DMS53 treated with DMSO at 0.1 percent for 48 hours (cell line): ENCODE data around the gene CPM.

Experiments
- DNase-seq: peaks from one replicate; lab custom pipeline; 2025; ENCODE audit not compliant: unreplicated experiment; lab: John Stamatoyannopoulos, UW

The CPM gene

DNA sequence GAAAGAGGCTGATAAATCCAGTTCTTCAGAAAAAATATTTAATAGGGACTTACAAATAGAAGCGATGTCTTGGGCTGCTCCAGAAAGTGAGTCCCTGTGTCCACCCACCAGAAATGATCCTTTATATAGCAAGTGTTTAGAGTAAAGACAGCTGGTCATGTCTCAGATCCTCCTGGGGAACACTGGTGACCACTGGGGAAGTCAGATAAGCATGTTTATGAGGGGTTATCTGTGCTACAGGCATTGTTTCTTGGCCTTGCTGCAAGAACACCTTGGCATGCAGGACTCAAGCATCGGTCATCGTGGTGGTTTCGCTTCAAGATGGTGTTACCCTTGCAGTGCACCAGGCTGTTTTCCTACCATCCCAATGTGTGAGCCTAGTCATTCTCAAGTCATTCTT, 27.2 kb downstream of the CPM start:
- no peak for DNase-seq

DNA sequence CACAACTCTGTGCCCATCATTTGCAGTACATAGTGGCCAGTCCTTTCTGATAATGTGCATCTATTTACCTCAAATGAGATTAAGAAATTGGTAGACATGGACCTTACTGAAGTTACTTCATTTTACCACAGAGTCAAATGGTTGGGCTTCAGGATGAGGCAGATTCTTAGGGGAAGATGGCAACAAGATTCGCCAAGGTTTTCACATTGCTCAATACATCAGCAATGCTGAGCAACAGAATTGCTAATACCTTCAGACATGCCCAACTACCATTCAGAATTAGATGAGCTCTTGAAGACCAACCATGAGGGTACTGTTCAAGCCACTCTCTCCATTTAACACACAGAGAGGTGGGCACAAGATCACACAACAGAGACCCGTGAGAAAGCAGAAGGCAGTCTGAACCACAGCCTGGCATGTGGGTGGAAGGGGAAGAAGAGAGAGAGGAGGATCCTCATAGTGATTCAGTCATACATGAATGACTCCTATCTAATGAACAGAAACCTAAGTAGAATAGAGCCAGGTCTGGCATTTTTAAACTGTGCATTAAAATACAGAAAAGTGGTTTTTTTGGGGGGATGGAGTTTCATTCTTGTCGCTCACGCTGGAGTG, 28.5 kb downstream of the CPM start:
- no peak for DNase-seq

DNA sequence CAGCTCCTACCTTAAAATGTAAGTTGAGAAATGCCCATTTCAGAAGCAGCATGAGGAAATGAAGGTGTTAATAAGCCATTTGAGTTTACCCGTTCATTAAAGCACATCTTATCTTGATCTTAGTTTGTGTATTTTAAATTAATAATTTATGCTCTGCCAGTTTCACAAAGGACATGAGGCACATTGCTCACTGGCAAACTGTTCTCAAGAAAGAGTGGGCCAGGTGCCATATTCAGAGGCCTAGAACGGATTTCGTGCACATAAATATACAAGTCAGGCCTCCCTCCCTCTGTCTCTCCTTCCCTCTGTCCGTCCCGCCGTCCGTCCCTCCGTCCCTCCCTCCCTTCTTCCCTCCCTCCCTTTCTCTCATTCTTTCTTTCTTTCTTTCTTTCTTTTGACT, 29.5 kb downstream of the CPM start:
- no peak for DNase-seq

DNA sequence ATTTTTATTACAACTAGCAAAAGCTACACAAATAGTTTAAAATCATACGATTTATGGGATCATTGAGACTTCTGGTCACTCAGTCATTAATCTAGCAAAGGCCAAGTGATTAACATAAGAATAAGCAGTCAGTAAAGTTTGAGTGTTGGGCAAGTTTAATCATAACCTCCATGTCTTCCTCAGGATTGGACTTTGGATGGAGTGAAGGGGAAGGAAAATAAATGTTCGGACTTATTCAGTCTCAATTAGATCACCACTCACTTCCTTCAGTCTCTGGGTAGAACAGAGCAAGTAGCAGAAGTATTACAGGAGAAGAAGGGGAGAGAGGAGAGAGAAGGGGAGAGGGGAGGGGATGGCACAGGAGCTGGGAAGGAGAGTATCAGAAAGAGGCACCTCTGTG, 31.4 kb downstream of the CPM start:
- DNase-seq: no peak

DNA sequence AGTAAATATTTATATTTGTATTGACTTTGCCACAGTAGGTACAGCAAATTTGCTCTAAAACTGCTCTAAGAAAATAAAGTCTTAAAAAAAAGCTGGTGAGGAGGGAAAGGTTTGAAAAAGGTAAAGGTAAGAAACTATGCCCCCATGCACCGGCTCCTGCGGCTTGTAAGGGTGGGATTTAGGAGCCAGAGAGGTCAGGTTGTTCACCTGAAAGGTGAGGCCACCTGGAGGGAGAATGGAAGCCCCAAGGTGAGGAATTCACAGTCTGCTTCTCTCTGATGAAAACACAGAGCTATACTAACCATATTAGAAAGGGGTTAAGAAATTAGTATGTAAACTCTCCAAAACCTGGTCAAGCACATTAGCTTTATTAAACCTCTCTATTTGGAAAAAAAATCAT, 31.8 kb downstream of the CPM start:
- no peak for DNase-seq

DNA sequence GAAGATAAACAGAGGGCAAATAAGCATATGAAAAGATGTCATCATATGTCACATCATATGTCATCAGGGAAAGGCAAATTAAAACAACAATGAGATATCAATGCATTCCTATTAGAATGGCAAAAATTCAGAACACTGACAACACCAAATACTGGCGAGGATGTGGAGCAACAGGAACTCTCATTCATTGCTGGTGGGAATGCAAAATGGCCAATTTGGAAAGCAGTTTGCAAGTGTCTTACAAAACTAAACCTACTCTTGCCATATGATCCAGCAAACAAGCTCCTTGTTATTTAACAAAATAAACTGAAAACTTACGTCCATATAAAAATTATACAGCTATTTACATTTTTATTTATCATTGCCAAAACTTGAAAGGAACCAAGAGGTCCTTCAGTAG, 32.7 kb downstream of the CPM start:
- no peak for DNase-seq

DNA sequence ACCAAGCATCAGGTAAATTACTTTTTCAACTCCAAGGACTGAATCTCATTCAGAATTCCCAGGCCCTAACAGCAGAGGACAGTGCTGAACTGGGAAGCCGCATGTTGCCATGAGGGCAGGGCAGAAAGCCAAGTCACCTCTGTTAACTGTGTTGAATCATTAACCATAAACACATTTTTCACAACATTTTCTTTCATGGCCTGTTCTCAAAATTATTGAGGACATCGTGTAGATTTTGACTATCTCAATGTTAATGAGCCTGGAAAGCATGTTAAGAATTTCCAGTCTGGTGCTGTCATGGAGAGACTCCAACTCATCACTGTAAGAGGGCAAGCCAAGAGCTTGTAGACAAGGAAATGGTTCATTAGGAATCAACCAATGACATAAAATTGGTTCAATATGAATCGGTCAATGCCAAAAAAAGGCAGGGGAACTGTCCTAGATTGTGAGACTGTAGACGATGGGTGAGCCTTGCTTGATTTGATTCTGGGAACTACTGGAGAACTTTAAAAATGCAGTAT, 33.7 kb downstream of the CPM start:
- peak; percentile 35 for DNase-seq

DNA sequence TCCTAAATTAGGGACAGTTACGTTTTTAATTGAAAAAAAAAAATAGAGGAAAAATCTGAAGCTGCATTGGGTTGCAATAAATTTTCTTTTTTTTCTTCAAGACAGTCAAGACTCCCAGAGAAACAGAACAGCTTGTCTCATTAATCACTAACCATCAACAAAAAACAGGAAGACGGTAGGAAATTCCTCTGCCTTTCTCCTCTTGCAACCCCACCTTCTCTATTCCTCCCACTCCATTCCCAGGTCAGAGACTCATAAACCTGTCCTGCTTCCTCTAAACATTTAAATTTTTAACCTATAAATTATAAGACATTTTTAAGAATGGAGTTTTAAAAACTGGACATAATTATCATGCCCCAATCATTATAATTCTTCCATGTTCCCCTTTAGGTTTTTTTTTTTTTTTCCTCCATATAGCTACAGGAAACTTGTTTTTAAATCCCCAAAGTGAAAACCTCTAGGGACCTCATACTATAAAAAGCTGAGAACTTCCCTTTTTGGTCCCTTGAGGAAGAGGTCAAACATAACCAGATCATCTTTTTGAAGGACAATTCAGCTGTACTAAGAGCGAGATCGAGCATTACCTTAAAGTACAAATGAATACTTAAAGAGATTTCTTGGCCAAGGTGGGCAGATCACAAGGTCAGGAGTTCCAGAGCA, 36.0 kb downstream of the CPM start:
- DNase-seq: no peak

DNA sequence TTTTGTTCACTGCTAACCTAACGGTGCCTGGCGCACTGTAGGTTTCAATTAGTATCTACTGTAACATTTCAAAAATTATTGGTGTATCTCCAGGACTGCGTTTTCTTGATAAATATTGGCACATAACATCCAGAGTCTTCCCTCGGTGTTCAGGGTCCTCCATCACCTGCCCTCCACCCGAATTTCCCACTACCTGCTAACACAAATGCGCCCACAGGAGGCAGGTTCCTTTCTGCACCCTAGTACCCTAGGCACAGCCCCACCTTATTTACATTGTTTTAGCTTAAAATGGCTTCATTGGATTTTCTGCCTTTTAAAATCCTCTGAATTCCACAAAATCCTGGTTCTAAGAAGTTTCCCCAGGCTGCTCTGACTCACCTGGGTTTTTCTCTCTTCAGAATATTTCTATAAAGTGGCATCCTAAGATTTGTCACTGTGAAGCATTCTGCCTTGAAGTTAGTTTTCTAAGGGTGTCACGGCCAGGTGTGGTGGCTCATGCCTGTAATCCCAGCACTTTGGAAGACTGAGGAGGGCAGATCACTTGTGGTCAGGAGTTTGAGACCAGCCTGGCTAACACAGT, 38.6 kb downstream of the CPM start:
- DNase-seq: no peak

DNA sequence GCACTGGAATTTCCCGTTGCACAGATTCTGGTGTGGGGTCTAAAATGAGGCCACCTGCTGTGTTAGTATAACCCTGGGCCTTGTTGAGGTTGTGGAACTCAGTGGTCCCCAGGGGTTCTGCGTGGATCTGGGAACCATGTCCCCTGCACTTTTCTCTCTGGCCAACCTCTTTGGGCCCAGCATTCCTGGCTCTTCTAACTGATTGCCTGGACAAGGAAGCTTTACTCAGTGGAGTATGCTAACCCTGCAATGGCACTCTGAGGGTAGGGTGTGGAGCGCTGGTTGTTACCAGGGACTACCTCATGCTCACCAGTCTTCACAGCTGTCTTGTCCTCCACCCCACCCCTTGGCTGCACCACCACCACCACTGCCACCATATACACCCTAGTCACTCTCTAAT, 39.2 kb downstream of the CPM start:
- no peak for DNase-seq

DNA sequence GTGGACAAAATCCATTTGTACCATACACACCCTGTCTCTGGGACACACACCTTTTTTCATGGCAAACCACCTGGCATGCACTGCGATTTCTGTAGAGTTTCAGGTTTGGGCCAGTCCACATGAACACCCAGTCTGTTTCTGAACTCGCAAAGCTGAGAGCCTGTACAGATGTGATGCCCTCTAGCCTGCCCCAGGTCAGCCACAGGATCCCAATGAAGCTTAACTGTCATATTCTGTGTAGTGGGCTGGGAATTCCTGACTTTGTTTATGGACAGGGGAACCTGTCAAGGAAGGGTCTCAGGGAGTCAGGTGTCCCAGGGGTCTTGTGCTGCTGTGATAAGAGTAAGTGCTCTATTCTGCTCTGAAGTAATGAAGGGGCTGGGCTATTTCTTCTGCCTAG, 39.8 kb downstream of the CPM start:
- DNase-seq: no peak

DNA sequence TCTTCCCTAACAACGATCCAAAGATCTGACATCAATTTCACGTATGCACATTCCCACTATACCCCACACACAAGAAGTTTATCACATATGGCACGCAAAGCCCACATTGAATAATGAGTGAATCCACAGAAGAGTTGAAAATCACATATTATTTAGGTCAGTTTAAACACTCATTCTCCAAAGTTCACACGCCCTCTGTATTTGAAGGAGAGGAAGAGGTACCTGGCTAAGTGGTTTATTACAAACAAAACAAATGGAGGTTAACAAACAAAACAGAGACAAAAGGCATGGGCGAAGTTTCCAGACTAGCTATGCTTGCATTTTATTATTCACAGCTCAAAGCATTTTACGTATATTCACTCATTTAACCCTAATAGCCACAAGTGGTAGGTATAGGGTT, 41.8 kb downstream of the CPM start:
- no peak for DNase-seq

DNA sequence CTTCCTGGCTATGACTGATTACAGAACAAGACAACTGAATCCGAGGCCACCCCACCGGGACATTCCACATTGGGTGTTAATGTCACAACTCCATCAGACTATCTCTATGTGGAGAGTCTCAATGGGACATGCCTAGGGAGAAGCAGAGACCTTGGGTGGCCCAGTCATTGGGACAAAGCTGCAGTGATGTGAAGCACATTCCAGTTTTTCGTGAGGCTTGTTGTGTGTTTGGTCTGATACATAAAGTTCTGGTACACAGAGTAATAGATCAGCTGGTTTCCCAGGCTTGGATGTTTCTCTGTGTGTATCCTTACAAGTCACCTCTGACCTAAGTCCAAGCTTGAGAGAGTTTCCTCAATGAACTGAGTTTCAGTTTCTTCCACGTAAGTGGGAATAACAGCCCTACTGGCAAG, 42.3 kb downstream of the CPM start:
- DNase-seq: no peak

DNA sequence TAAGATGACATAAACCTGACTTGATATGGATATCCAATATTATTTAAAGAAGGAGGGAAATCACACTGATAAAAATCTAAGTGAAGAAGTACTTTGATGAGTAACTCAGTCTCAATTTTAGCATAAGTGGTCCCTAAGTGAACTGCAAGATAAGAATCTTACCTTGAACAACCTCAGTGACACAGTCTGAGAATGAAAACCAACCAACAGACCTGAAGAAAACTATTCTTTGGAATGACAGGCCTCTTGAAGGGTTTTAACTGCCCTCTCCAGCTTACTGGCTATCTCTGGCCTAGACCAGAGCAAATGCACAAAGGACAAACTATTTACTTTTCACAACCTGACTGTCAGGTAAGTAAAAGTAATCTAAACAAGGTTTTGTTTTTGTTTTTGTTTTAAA, 44.7 kb downstream of the CPM start:
- no peak for DNase-seq

DNA sequence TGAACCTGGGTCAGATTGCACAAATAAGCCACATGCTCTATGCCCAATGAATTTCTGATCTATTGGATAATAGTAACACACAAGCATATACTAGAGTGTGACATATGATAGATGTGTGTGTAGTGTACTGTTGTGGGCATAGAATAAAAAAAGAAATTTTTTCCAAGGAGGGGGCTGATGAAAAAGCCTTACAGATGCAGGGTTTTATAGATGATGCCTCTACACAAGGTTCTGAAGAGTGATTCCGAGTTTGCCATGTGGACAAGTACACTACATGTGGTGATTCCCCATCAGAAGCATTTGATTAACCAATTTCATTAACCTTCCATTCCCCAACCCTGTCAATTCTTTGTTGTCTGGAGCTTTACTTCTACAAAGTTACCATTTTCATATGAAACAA, 45.3 kb downstream of the CPM start:
- no peak for DNase-seq

DNA sequence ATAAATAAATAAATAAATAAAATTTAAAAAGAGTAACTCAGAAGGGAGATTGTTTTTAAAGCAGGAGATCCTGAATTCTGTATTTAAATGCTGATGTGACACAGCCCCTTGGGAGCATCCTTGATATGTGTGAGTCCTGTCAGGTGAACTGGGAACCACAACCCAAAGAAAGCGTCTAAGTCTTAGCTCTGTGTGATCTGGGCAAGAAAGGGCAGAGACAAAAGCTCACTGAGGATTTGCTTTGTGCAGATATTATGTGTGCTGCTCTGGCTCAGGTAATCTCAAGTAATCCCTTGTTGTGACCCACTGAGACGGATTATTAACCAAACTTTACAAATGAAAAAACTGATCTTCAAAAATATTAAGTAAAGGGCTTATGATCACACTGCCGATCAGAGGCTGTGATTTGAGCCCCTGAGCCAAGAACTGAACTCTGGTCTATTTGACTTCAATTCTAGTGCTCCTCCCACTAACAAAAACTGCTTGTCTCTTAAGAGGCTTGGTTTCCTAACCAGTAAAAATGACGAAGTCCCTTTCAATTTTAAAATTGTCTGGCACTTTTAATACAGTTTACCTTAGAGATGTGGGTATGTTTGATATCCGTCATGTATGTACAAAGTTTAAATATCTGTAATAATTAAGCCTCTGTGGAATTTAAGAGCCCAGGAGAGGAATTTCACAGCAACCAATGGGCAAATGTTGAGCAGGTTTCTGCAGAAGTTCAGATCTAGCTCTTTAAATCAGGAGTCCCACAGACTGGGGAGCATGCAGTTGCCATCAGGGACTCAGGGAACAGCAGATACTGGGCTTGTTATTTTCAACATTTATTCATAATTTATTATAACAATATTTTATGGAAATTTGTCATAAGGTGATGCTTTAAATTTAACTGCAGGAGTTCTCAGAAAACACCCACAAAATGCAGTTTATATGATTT, 46.1 kb downstream of the CPM start:
- no peak for DNase-seq

DNA sequence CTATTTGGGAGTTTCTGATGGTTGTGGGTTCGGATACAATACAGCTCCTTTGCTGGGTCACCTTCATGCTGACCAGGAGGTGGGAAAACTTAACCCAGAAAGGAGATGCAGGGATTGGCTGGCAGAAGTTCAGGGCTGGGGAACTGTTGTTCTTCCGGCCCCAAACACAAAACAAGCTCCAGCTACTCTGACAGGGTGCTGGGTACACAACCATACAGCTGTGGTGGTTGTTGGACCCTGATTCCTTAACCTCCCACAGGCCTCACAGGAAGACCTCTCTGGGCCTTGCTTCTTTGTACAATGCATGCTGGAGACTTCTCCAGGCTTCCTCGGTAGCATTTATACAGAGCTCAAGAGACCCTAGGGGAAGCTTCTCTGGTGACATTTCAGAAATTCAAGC, 47.6 kb downstream of the CPM start:
- DNase-seq: no peak

DNA sequence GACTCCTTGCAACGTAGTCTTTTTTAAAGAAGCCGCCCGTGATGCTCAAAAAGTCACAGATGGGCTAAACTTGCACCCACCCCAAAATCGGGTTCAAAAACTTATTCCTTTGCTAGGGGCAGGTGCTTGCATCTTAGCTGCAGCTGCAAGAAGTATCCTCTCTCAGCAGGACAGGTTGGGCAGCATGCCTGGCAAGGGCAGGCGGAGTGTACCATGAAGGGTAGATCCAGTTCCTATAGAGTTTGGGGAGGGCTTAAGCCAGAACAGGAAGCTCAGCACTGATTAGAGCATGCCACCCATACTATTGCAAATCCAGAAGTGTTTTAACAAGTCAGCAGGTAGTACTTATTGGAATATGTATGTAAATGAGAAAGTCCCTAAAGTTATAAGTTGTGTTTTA, 48.7 kb downstream of the CPM start:
- DNase-seq: no peak

DNA sequence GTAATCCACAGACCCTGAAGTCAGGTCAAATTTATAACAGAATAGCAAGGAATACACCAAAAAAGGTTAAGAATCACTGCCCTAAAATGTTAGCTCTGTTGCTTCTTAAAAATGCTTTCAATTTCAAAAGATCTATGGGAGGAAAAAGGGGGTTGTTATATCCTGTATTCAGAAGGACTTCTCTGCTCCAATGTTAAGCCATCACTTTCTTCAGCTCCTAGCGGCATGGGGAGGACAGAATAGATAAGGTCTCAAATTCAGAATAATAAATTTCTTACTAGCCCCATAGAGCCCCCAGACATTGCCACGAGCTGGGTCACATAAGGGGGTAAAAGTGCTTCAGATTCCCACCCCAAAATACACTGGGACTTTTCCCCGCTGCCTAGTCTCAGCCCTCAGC, 49.8 kb downstream of the CPM start:
- DNase-seq: no peak

DNA sequence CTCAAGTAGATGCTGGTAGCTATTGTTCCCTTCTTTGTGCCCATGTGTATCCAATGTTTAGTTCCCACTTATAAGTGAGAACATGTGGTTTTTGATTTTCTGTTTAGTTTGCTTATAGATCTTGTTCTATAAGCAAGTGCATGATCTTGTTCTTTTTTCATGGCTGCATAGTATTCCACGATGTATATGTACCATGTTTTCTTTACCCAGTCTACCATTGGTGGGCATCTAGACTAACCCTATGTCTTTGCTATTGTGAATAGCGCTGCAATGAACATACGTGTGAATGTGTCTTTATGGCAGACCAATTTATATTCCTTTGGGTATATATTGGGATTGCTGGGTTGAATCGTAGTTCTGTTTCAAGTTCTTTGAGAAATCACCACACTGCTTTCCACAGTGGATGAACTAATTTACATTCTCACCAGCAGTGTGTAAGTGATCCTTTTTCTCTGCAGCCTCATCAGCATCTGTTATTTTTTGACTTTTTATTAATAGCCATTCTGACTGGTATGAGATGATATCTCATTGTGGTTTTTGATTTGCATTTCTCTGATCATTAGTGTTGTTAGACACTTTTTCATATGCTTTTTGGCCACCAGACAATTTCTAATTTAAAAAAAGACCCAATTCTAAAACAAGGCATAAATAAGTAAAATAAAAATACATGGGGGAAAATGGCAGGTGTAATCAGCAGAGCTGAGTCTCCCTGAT, 50.6 kb downstream of the CPM start:
- no peak for DNase-seq
